H9 (cell line): ENCODE data around the gene BATF. TPM values are rescaled to one million over a fixed set of nuclear protein-coding genes. Genes with fewer than 3 reads are reported as not detected.

Experiments used
- DNase-seq: peaks from one replicate; pipeline ENCODE4 v3.0.0-alpha.2; 2017
- H2AFZ ChIP-seq: one replicate; pipeline ENCODE4 v1.6.1; 2013; ENCODE audit warnings: mild to moderate bottlenecking, low read length, control low read depth, moderate library complexity
- H2AK5ac ChIP-seq: 2 replicates; pipeline ENCODE4 v1.6.1; 2013; ENCODE audit warnings: low read length, control low read depth, mixed read lengths; ENCODE audit not compliant: insufficient read length
- H2BK120ac ChIP-seq: one replicate; pipeline ENCODE4 v1.6.1; 2013; ENCODE audit warnings: low read depth, mild to moderate bottlenecking, low read length, control low read depth, inconsistent platforms; ENCODE audit not compliant: poor library complexity, severe bottlenecking
- H2BK12ac ChIP-seq: 2 replicates; pipeline ENCODE4 v1.6.1; 2013; ENCODE audit warnings: low read length, control low read depth, mixed read lengths, low read depth; ENCODE audit not compliant: insufficient read length
- H2BK15ac ChIP-seq: 2 replicates; pipeline ENCODE4 v1.6.1; 2013; ENCODE audit warnings: low read depth, low read length, control low read depth
- H2BK20ac ChIP-seq: one replicate; pipeline ENCODE4 v1.6.1; 2013; ENCODE audit warnings: low read depth, mild to moderate bottlenecking, low read length, control low read depth, inconsistent platforms; ENCODE audit not compliant: poor library complexity, severe bottlenecking
- H2BK5ac ChIP-seq: 2 replicates; pipeline ENCODE4 v1.6.1; 2013; ENCODE audit warnings: low read length, control low read depth, mixed read lengths; ENCODE audit not compliant: insufficient read length
- H3K14ac ChIP-seq: 2 replicates; pipeline ENCODE4 v1.6.1; 2013; ENCODE audit warnings: low read length, control low read depth; ENCODE audit not compliant: insufficient read depth
- H3K18ac ChIP-seq: 2 replicates; pipeline ENCODE4 v1.6.1; 2013; ENCODE audit warnings: low read depth, mild to moderate bottlenecking, mixed read lengths, low read length, control low read depth; ENCODE audit not compliant: insufficient read length
- H3K23ac ChIP-seq: 2 replicates; pipeline ENCODE4 v1.6.1; 2013; ENCODE audit warnings: low read length, control low read depth, mixed read lengths, low read depth; ENCODE audit not compliant: insufficient read length
- H3K23me2 ChIP-seq: 2 replicates; pipeline ENCODE4 v1.6.1; 2013; ENCODE audit warnings: low read depth, mild to moderate bottlenecking, mixed read lengths, low read length, control low read depth; ENCODE audit not compliant: insufficient read length, poor library complexity, severe bottlenecking
- H3K27ac ChIP-seq: 2 replicates; pipeline ENCODE4 v1.5.1; 2013; ENCODE audit warnings: low read length, control low read depth, mixed read lengths, low read depth; ENCODE audit not compliant: insufficient read length
- H3K27me3 ChIP-seq: 2 replicates; pipeline ENCODE4 v1.6.1; 2013; ENCODE audit warnings: low read length, control low read depth, inconsistent platforms; ENCODE audit not compliant: insufficient read depth
- H3K4ac ChIP-seq: 2 replicates; pipeline ENCODE4 v1.6.1; 2013; ENCODE audit warnings: low read depth, mild to moderate bottlenecking, control low read depth, inconsistent platforms, low read length, moderate library complexity
- H3K4me1 ChIP-seq: 2 replicates; pipeline ENCODE4 v1.6.1; 2013; ENCODE audit warnings: low read length, control low read depth, inconsistent platforms; ENCODE audit not compliant: insufficient read depth
- H3K4me2 ChIP-seq: 2 replicates; pipeline ENCODE4 v1.6.1; 2013; ENCODE audit warnings: low read length, control low read depth, mixed read lengths; ENCODE audit not compliant: insufficient read length, insufficient read depth
- H3K56ac ChIP-seq: 2 replicates; pipeline ENCODE4 v1.6.1; 2013; ENCODE audit warnings: low read depth, mild to moderate bottlenecking, mixed read lengths, low read length, control low read depth; ENCODE audit not compliant: insufficient read length
- H3K79me1 ChIP-seq: 2 replicates; pipeline ENCODE4 v1.6.1; 2013; ENCODE audit warnings: low read depth, mild to moderate bottlenecking, moderate library complexity, low read length, control low read depth, inconsistent platforms; ENCODE audit not compliant: insufficient read depth, poor library complexity, severe bottlenecking
- H3K79me2 ChIP-seq: 2 replicates; pipeline ENCODE4 v1.6.1; 2013; ENCODE audit warnings: low read length, control low read depth, inconsistent platforms; ENCODE audit not compliant: insufficient read depth
- H3K9ac ChIP-seq: 2 replicates; pipeline ENCODE4 v1.6.1; 2013; ENCODE audit warnings: low read length, control low read depth, mixed read lengths; ENCODE audit not compliant: insufficient read length; ENCODE audit errors: extremely low read depth
- H3K9me3 ChIP-seq: one replicate; pipeline ENCODE4 v1.6.1; 2013; ENCODE audit warnings: low read depth, low read length, inconsistent platforms; ENCODE audit not compliant: control insufficient read depth
- H3T11ph ChIP-seq: one replicate; pipeline ENCODE4 v1.6.1; 2013; ENCODE audit warnings: mild to moderate bottlenecking, low read length, control low read depth, inconsistent platforms
- H4K20me1 ChIP-seq: one replicate; pipeline ENCODE4 v1.6.1; 2013; ENCODE audit not compliant: control insufficient read depth, insufficient read length, insufficient read depth
- H4K5ac ChIP-seq: 2 replicates; pipeline ENCODE4 v1.6.1; 2013; ENCODE audit warnings: low read depth, mild to moderate bottlenecking, mixed read lengths, low read length, control low read depth; ENCODE audit not compliant: insufficient read length
- H4K8ac ChIP-seq: replicated peaks from 2 replicates; pipeline ENCODE4 v1.6.1; 2013; ENCODE audit warnings: low read length, control low read depth, mixed read lengths, low read depth; ENCODE audit not compliant: insufficient read length
- H4K91ac ChIP-seq: 2 replicates; pipeline ENCODE4 v1.6.1; 2013; ENCODE audit warnings: low read depth, mild to moderate bottlenecking, moderate library complexity, mixed read lengths, low read length, control low read depth; ENCODE audit not compliant: insufficient read length
- H3K27ac Mint-ChIP-seq, 3 experiments: 2 replicates in 2 of 3; 3 replicates in 1 of 3; pipeline ENCODE4 v1.8.0; 2020 to 2021; ENCODE audit warnings: mixed read lengths in 3 of 3, mild to moderate bottlenecking in 1 of 3, moderate library complexity in 1 of 3
- H3K27me3 Mint-ChIP-seq: 2 replicates; pipeline ENCODE4 v1.8.0; 2021; ENCODE audit warnings: low read depth, mild to moderate bottlenecking, moderate library complexity, mixed read lengths
- H3K36me3 Mint-ChIP-seq, 3 experiments: 2 replicates in 2 of 3; 3 replicates in 1 of 3; pipeline ENCODE4 v1.8.0; 2020 to 2021; ENCODE audit warnings: low read depth in 3 of 3, mixed read lengths in 3 of 3; ENCODE audit not compliant: insufficient read depth in 1 of 3
- H3K4me1 Mint-ChIP-seq, 2 experiments: 2 replicates each; pipeline ENCODE4 v1.8.0; 2020; ENCODE audit warnings: mixed read lengths in 2 of 2
- H3K4me3 Mint-ChIP-seq, 2 experiments: 2 replicates in 1 of 2; 3 replicates in 1 of 2; pipeline ENCODE4 v1.8.0; 2020 to 2021; ENCODE audit warnings: mild to moderate bottlenecking in 2 of 2, mixed read lengths in 2 of 2, moderate library complexity in 1 of 2
- H3K9me3 Mint-ChIP-seq, 2 experiments: 2 replicates in 1 of 2; 3 replicates in 1 of 2; pipeline ENCODE4 v1.8.0; 2020; ENCODE audit warnings: mild to moderate bottlenecking in 2 of 2, mixed read lengths in 2 of 2, moderate library complexity in 1 of 2
- WGBS: extraction: QIAGEN DNeasy Blood & Tissue Kit; methylation state at CpG from one replicate; pipeline ENCODE4 v1.1.7; 2013; ENCODE audit warnings: missing lambda C conversion rate, low lambda C conversion rate, mixed read lengths; ENCODE audit not compliant: insufficient read length; ENCODE audit errors: extremely low coverage; 5-methylcytosine and 5-hydroxymethylcytosine counted together
- total RNA-seq: library from RNA; stranded (reverse); gene quantifications from 2 replicates; pipeline ENCODE4 v1.2.1, GENCODE V29; 2021
- TF ChIP-seq, protein P1 (sequence below): fragments of 200-600 bp; sonication (generic); conservative IDR thresholded peaks from 3 replicates; pipeline ENCODE4 v1.8.0; 2021; ENCODE audit warnings: antibody characterized with exemption, mild to moderate bottlenecking

The BATF gene
- total RNA-seq, 1 experiment from 2014 or later = not detected

DNA sequence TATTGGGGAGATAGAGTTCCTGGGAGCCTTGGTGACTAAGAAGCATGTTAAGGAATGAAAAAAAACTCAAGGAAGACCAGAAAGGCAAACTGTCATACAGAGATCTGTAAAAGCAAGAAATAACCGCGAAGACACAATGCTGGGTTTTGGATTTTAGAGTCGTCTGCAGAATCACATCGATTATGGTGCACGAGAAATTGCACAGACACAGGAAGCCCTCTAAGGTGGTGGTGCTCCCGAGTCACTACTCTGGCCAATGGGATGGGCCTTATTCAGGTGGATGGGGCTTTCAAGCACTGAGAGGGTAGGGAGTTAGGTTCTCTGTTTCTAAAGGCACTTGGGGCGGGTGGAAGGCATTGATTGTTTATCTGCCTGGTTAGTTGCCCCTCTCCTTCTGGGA is 45.9 kb downstream of the BATF start:
- no peak for DNase-seq
- Histone ChIP-seq H2AK5ac (no peak overlapping the region), H3K9ac (no peak overlapping the region), H3K27me3 (no peaks in the 10 kb centered on the region), H4K91ac (no peak overlapping the region), H2BK20ac (no peak overlapping the region), H3K56ac (no peak overlapping the region), H4K8ac (no peak overlapping the region), H3K14ac (no peak overlapping the region), H3K23me2 (no peaks in the 10 kb centered on the region), H3K4ac (no peak overlapping the region), H4K5ac (no peak overlapping the region), H2BK12ac (no peak overlapping the region), H3K79me1 (no peaks in the 10 kb centered on the region), H2BK120ac (no peak overlapping the region), H3T11ph (no peak overlapping the region), H3K9me3 (no peaks in the 10 kb centered on the region), H3K27ac (no peak overlapping the region), H2BK15ac (no peak overlapping the region), H3K4me2 (no peak overlapping the region), H2BK5ac (no peak overlapping the region), H3K23ac (no peak overlapping the region), H3K18ac (no peak overlapping the region), H2AFZ (no peak overlapping the region), H3K4me1 (no peaks in the 10 kb centered on the region; the same call in 1 of the 2 replicates), H4K20me1 (no peaks in the 10 kb centered on the region), H3K79me2 (no peaks in the 10 kb centered on the region)
- H3K27ac Mint-ChIP-seq = no peak overlapping the region
- H3K9me3 Mint-ChIP-seq = no peaks in the 10 kb centered on the region
- peaks cover 9 to 13% of the 10 kb centered on the region in 2 experiments for H3K4me1 Mint-ChIP-seq
- H3K27me3 Mint-ChIP-seq = peaks cover 19% of the 10 kb centered on the region
- WGBS = no CpG with 5 or more reads among the region's 7 CpGs
- H3K4me3 Mint-ChIP-seq = no peak overlapping the region
- TF ChIP-seq, protein P1, sequence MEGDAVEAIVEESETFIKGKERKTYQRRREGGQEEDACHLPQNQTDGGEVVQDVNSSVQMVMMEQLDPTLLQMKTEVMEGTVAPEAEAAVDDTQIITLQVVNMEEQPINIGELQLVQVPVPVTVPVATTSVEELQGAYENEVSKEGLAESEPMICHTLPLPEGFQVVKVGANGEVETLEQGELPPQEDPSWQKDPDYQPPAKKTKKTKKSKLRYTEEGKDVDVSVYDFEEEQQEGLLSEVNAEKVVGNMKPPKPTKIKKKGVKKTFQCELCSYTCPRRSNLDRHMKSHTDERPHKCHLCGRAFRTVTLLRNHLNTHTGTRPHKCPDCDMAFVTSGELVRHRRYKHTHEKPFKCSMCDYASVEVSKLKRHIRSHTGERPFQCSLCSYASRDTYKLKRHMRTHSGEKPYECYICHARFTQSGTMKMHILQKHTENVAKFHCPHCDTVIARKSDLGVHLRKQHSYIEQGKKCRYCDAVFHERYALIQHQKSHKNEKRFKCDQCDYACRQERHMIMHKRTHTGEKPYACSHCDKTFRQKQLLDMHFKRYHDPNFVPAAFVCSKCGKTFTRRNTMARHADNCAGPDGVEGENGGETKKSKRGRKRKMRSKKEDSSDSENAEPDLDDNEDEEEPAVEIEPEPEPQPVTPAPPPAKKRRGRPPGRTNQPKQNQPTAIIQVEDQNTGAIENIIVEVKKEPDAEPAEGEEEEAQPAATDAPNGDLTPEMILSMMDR = no peak
- H3K36me3 Mint-ChIP-seq = no peaks in the 10 kb centered on the region
